ENCODE data around the gene SNX7.

SNX7 gene

GRCh38 chr1:98644510-98644909, 17.0 kb upstream of the SNX7 start:
- Histone ChIP-seq H3K36me3 (ENCODE audit: insufficient read depth, low read length) (no peaks in the 10 kb centered on the region), H3K27me3 (ENCODE audit: insufficient read depth, low read length, poor library complexity) (no peaks in the 10 kb centered on the region), H2AFZ (ENCODE audit: low read depth, low read length) (no peak overlapping the region), H3K4me3 (ENCODE audit: low read depth in 1 of 2, low read length in 2 of 2) (no peak overlapping the region), H3K79me2 (ENCODE audit: insufficient read depth, low read length) (no peaks in the 10 kb centered on the region), H3K4me2 (ENCODE audit: insufficient read depth, low read length) (no peak overlapping the region), H3K4me1 (ENCODE audit: insufficient read depth, low read length) (no peaks in the 10 kb centered on the region), H4K20me1 (ENCODE audit: insufficient read depth, low read length) (no peaks in the 10 kb centered on the region), H3K27ac (ENCODE audit: low read length) (no peak overlapping the region), H3K9me3 (ENCODE audit: insufficient read depth, low read length, severe bottlenecking) (peaks cover 2% of the 10 kb centered on the region), H3K9ac (ENCODE audit: low read depth, low read length) (no peak overlapping the region)
- DNase-seq = no peak
- no peak for TF ChIP-seq CTCF (IDR thresholded peaks at IDR 0.05; ENCODE audit: borderline replicate concordance, extremely low read depth, low read length, poor library complexity, severe bottlenecking)
- TF ChIP-seq EZH2 (IDR thresholded peaks at IDR 0.05; ENCODE audit: borderline replicate concordance, low read depth, low read length, severe bottlenecking) = no peak
- ATAC-seq (ENCODE audit: insufficient read depth, low read depth) = no peak

GRCh38 chr1:98651116-98651632, 10.3 kb upstream of the SNX7 start:
- Histone ChIP-seq H3K9ac (ENCODE audit: low read depth, low read length) (no peak overlapping the region), H2AFZ (ENCODE audit: low read depth, low read length) (no peak overlapping the region), H4K20me1 (ENCODE audit: insufficient read depth, low read length) (no peaks in the 10 kb centered on the region), H3K27me3 (ENCODE audit: insufficient read depth, low read length, poor library complexity) (no peaks in the 10 kb centered on the region), H3K4me1 (ENCODE audit: insufficient read depth, low read length) (no peaks in the 10 kb centered on the region), H3K4me2 (ENCODE audit: insufficient read depth, low read length) (no peak overlapping the region), H3K79me2 (ENCODE audit: insufficient read depth, low read length) (no peaks in the 10 kb centered on the region), H3K4me3 (ENCODE audit: low read depth in 1 of 2, low read length in 2 of 2) (no peak overlapping the region), H3K9me3 (ENCODE audit: insufficient read depth, low read length, severe bottlenecking) (peaks cover 9% of the 10 kb centered on the region), H3K36me3 (ENCODE audit: insufficient read depth, low read length) (no peaks in the 10 kb centered on the region), H3K27ac (ENCODE audit: low read length) (no peak overlapping the region)
- no peak for ATAC-seq (ENCODE audit: insufficient read depth, low read depth)
- no peak for DNase-seq
- no peak for TF ChIP-seq EZH2 (IDR thresholded peaks at IDR 0.05; ENCODE audit: borderline replicate concordance, low read depth, low read length, severe bottlenecking)
- no peak for TF ChIP-seq CTCF (IDR thresholded peaks at IDR 0.05; ENCODE audit: borderline replicate concordance, extremely low read depth, low read length, poor library complexity, severe bottlenecking)

- DNase-seq (no peak), ATAC-seq (ENCODE audit: insufficient read depth, low read depth) (no peak)
- H3K9me3 ChIP-seq (ENCODE audit: insufficient read depth, low read length, severe bottlenecking) = peaks cover 9% of the 10 kb centered on the region
- no peak overlapping the region for H3K4me3 ChIP-seq (ENCODE audit: low read depth in 1 of 2, low read length in 2 of 2)
- H3K27me3 ChIP-seq (ENCODE audit: insufficient read depth, low read length, poor library complexity) = no peaks in the 10 kb centered on the region
- H3K27ac ChIP-seq (ENCODE audit: low read length) = no peak overlapping the region
- H2AFZ ChIP-seq (ENCODE audit: low read depth, low read length) = no peak overlapping the region
- H3K4me1 ChIP-seq (ENCODE audit: insufficient read depth, low read length) = no peaks in the 10 kb centered on the region
- H4K20me1 ChIP-seq (ENCODE audit: insufficient read depth, low read length) = no peaks in the 10 kb centered on the region
- no peak overlapping the region for H3K9ac ChIP-seq (ENCODE audit: low read depth, low read length)
- no peaks in the 10 kb centered on the region for H3K79me2 ChIP-seq (ENCODE audit: insufficient read depth, low read length)
- no peaks in the 10 kb centered on the region for H3K36me3 ChIP-seq (ENCODE audit: insufficient read depth, low read length)
- TF ChIP-seq CTCF (IDR thresholded peaks at IDR 0.05; ENCODE audit: borderline replicate concordance, extremely low read depth, low read length, poor library complexity, severe bottlenecking) = no peak
- TF ChIP-seq EZH2 (IDR thresholded peaks at IDR 0.05; ENCODE audit: borderline replicate concordance, low read depth, low read length, severe bottlenecking) = no peak
- H3K4me2 ChIP-seq (ENCODE audit: insufficient read depth, low read length) = no peak overlapping the region
Measured at GRCh38 chr1:98653123-98653522, 8.4 kb upstream of the SNX7 start.

- no peaks in the 10 kb centered on the region for H3K27me3 ChIP-seq (ENCODE audit: insufficient read depth, low read length, poor library complexity)
- H3K4me1 ChIP-seq (ENCODE audit: insufficient read depth, low read length) = no peaks in the 10 kb centered on the region
- H3K79me2 ChIP-seq (ENCODE audit: insufficient read depth, low read length) = no peaks in the 10 kb centered on the region
- H3K27ac ChIP-seq (ENCODE audit: low read length) = no peak overlapping the region
- no peak overlapping the region for H2AFZ ChIP-seq (ENCODE audit: low read depth, low read length)
- TF ChIP-seq EZH2 (IDR thresholded peaks at IDR 0.05; ENCODE audit: borderline replicate concordance, low read depth, low read length, severe bottlenecking) (no peak), CTCF (IDR thresholded peaks at IDR 0.05; ENCODE audit: borderline replicate concordance, extremely low read depth, low read length, poor library complexity, severe bottlenecking) (no peak)
- no peak overlapping the region for H3K4me3 ChIP-seq (ENCODE audit: low read depth in 1 of 2, low read length in 2 of 2)
- H4K20me1 ChIP-seq (ENCODE audit: insufficient read depth, low read length) = no peaks in the 10 kb centered on the region
- no peak overlapping the region for H3K4me2 ChIP-seq (ENCODE audit: insufficient read depth, low read length)
- peaks cover 2% of the 10 kb centered on the region for H3K9me3 ChIP-seq (ENCODE audit: insufficient read depth, low read length, severe bottlenecking)
- H3K9ac ChIP-seq (ENCODE audit: low read depth, low read length) = no peak overlapping the region
- ATAC-seq (ENCODE audit: insufficient read depth, low read depth) (no peak), DNase-seq (no peak)
- H3K36me3 ChIP-seq (ENCODE audit: insufficient read depth, low read length) = no peaks in the 10 kb centered on the region
Measured at GRCh38 chr1:98659879-98660278, 1.6 kb upstream of the SNX7 start.
